ENCODE data around the gene NTPCR. TPM values are rescaled to one million over a fixed set of nuclear protein-coding genes. Genes with fewer than 3 reads are reported as not detected.

NTPCR gene
- total RNA-seq, 6 experiments from 2014 or later: 25.5 to 31.8 (median 28.2) TPM

- H3K4me3 Mint-ChIP-seq: no peak overlapping the region
- H3K27me3 Mint-ChIP-seq (ENCODE audit: insufficient read depth): peaks cover 7% of the 10 kb centered on the region; the same call in 1 of the 2 replicates
- no peak overlapping the region for H3K27ac Mint-ChIP-seq
- H3K36me3 Mint-ChIP-seq (ENCODE audit: low read depth): peaks cover 15% of the 10 kb centered on the region; the same call in 1 of the 2 replicates
- DNase-seq: no peak
- peaks cover 24% of the 10 kb centered on the region for H3K4me1 Mint-ChIP-seq (ENCODE audit: low read depth)
- TF ChIP-seq CTCF (IDR thresholded peaks at IDR 0.05): no peak
- no peaks in the 10 kb centered on the region for H3K9me3 Mint-ChIP-seq
Observed at GRCh38 chr1:232987046-232987773, 36.8 kb downstream of the NTPCR start.

- H3K27ac Mint-ChIP-seq: no peak overlapping the region
- no peak for DNase-seq
- H3K9me3 Mint-ChIP-seq: peaks cover 2% of the 10 kb centered on the region
- H3K27me3 Mint-ChIP-seq (ENCODE audit: insufficient read depth): peaks cover 7% of the 10 kb centered on the region; the same call in 1 of the 2 replicates
- no peak for TF ChIP-seq CTCF (IDR thresholded peaks at IDR 0.05)
- H3K4me1 Mint-ChIP-seq (ENCODE audit: low read depth): peaks cover 19% of the 10 kb centered on the region
- no peak overlapping the region for H3K4me3 Mint-ChIP-seq
- peaks cover 21% of the 10 kb centered on the region for H3K36me3 Mint-ChIP-seq (ENCODE audit: low read depth)
Observed at GRCh38 chr1:232987774-232988140, 37.3 kb downstream of the NTPCR start.

GRCh38 chr1:232988572-232989040 lies 38.2 kb downstream of the NTPCR start:
- no peak for TF ChIP-seq CTCF (IDR thresholded peaks at IDR 0.05)
- Mint-ChIP-seq H3K4me1 (ENCODE audit: low read depth) (peaks cover 15% of the 10 kb centered on the region), H3K36me3 (ENCODE audit: low read depth) (peaks cover 29% of the 10 kb centered on the region), H3K27me3 (ENCODE audit: insufficient read depth) (peaks cover 7% of the 10 kb centered on the region; the same call in 1 of the 2 replicates), H3K27ac (no peak overlapping the region), H3K4me3 (no peak overlapping the region), H3K9me3 (peaks cover 11% of the 10 kb centered on the region)
- peak; percentile 80 for DNase-seq

GRCh38 chr1:232990176-232991128 lies 40.0 kb downstream of the NTPCR start:
- DNase-seq: no peak
- H3K4me3 Mint-ChIP-seq: no peak overlapping the region
- H3K27me3 Mint-ChIP-seq (ENCODE audit: insufficient read depth): peaks cover 9% of the 10 kb centered on the region; the same call in 1 of the 2 replicates
- TF ChIP-seq CTCF (IDR thresholded peaks at IDR 0.05): no peak
- peaks cover 42% of the 10 kb centered on the region for H3K36me3 Mint-ChIP-seq (ENCODE audit: low read depth)
- H3K4me1 Mint-ChIP-seq (ENCODE audit: low read depth): peaks cover 15% of the 10 kb centered on the region
- H3K27ac Mint-ChIP-seq: no peak overlapping the region
- H3K9me3 Mint-ChIP-seq: peaks cover 24% of the 10 kb centered on the region

GRCh38 chr1:232991238-232991637 lies 40.8 kb downstream of the NTPCR start:
- Mint-ChIP-seq H3K4me3 (no peak overlapping the region), H3K27me3 (ENCODE audit: insufficient read depth) (peaks cover 9% of the 10 kb centered on the region; the same call in 1 of the 2 replicates)

More at GRCh38 chr1:232991238-232991637, 40.8 kb downstream of the NTPCR start:
- Mint-ChIP-seq H3K36me3 (ENCODE audit: low read depth) (peaks cover 39% of the 10 kb centered on the region), H3K4me1 (ENCODE audit: low read depth) (peaks cover 15% of the 10 kb centered on the region), H3K27ac (no peak overlapping the region), H3K9me3 (peaks cover 24% of the 10 kb centered on the region)
- TF ChIP-seq CTCF (IDR thresholded peaks at IDR 0.05): no peak
- DNase-seq: no peak
